Measurements from ENCODE around the gene CPN2. TPM values are rescaled to one million over a fixed set of nuclear protein-coding genes. Genes with fewer than 3 reads are reported as not detected.

The CPN2 gene
- total and polyA plus RNA-seq, 10 of the 15 experiments (the other 5 are each of a cell fraction or from before 2014, with no cell fraction given), result not detected

- in situ Hi-C loops (cut with MboI) (no loop called here), intact Hi-C loops (cut with micrococcal nuclease; ENCODE audit: unreplicated experiment) (no loop called here)
- H3K36me3 ChIP-seq (ENCODE audit: control insufficient read depth in 2 of 2, insufficient read depth in 2 of 2, low read length in 1 of 2), result no peaks in the 10 kb centered on the region
- H3K4me2 ChIP-seq (ENCODE audit: control insufficient read depth, insufficient read depth), result no peak overlapping the region
- BruUV-seq (replicated peaks), result no TSS peak
- DNase-seq (ENCODE audit: low read depth, low spot score), result no peak
- RAD21 ChIA-PET (ENCODE audit: unreplicated experiment), result no interaction called here
- CTCF ChIA-PET, result interaction anchor here (0.6 to 1.5 kb wide), 3 partner anchors 63 to 560 kb away, joined by 3 to 6 read pairs (median 4); no protein-coding TSS in a partner anchor
- no peaks in the 10 kb centered on the region for H3K4me1 ChIP-seq (ENCODE audit: control insufficient read depth, insufficient read depth, low read length)
- H3K9me3 ChIP-seq (replicated peaks; ENCODE audit: control insufficient read depth, insufficient read depth, low read length), result no peaks in the 10 kb centered on the region
- TF ChIP-seq NR2C2 (IDR thresholded peaks at IDR 0.05; ENCODE audit: borderline replicate concordance, control insufficient read depth, insufficient read length, low read depth), result no peak
- no peak for TF ChIP-seq ZNF622 (IDR thresholded peaks at IDR 0.05)
- TF ChIP-seq ATF7 (IDR thresholded peaks at IDR 0.05; ENCODE audit: low read depth), result no peak
- no peak for TF ChIP-seq CHD2 (IDR thresholded peaks at IDR 0.05; ENCODE audit: borderline replicate concordance, low read depth, low read length)
- TF ChIP-seq RELA (IDR thresholded peaks at IDR 0.05; ENCODE audit: borderline replicate concordance, partially characterized antibody), result no peak
- no peak for TF ChIP-seq ZBTB40 (IDR thresholded peaks at IDR 0.05; ENCODE audit: borderline replicate concordance)
- TF ChIP-seq PAX5 (IDR thresholded peaks at IDR 0.05; ENCODE audit: borderline replicate concordance, low read depth, low read length), result no peak
- no peak for TF ChIP-seq JUNB (IDR thresholded peaks at IDR 0.05)
- no peak for TF ChIP-seq JUND (IDR thresholded peaks at IDR 0.05; ENCODE audit: low read depth, low read length)
- no peak for TF ChIP-seq RELB (IDR thresholded peaks at IDR 0.05; ENCODE audit: low read depth)
- TF ChIP-seq KDM1A (IDR thresholded peaks at IDR 0.05; ENCODE audit: borderline replicate concordance), result no peak
- TF ChIP-seq ZZZ3 (IDR thresholded peaks at IDR 0.05; ENCODE audit: control insufficient read depth, insufficient read length, low read depth), result no peak
- TF ChIP-seq SUZ12 (IDR thresholded peaks at IDR 0.05; ENCODE audit: unreplicated experiment), result no peak
- TF ChIP-seq BMI1 (IDR thresholded peaks at IDR 0.05; ENCODE audit: borderline replicate concordance), result no peak
- TF ChIP-seq RAD21 (IDR thresholded peaks at IDR 0.05; ENCODE audit: insufficient read depth, low read depth, low read length), result no peak
- no peak for TF ChIP-seq USF1 (IDR thresholded peaks at IDR 0.05; ENCODE audit: borderline replicate concordance, extremely low read length, insufficient read depth, low read depth, low read length)
- TF ChIP-seq HSF1 (IDR thresholded peaks at IDR 0.05; ENCODE audit: low read depth, low read length), result no peak
- H3K27me3 ChIP-seq (replicated peaks in 1 of 2; ENCODE audit: control insufficient read depth in 2 of 2, insufficient read depth in 2 of 2, low read length in 1 of 2), result no peaks in the 10 kb centered on the region; a peak in 2 of 4 replicates
- no peak overlapping the region for H3K27ac ChIP-seq (ENCODE audit: control insufficient read depth, insufficient read depth)
- WGBS (ENCODE audit: insufficient coverage, insufficient replicate concordance, low lambda C conversion rate, missing lambda C conversion rate), result 48% methylated on average over 24 of the region's 24 CpGs
- ATAC-seq, result no peak
- no peaks in the 10 kb centered on the region for H4K20me1 ChIP-seq (ENCODE audit: control insufficient read depth, insufficient read depth)
- no peak overlapping the region for H3K4me3 ChIP-seq
- H2AFZ ChIP-seq (ENCODE audit: control insufficient read depth, low read depth, low read length), result no peak overlapping the region
- no peaks in the 10 kb centered on the region for H3K79me2 ChIP-seq (ENCODE audit: control insufficient read depth, insufficient read depth, low read length)
- H3K9ac ChIP-seq (ENCODE audit: control insufficient read depth, insufficient read depth, low read length), result no peak overlapping the region
- no peak for FAIRE-seq
- SMC1A ChIA-PET (ENCODE audit: uncharacterized antibody, unreplicated experiment), result no interaction called here
- POLR2A ChIA-PET, result no interaction called here
Measured at GRCh38 chr3:194340757-194341400, 10.2 kb downstream of the CPN2 start.
